Smooth muscle cell (in vitro differentiated cells): ENCODE data around the gene LTBR. TPM values are rescaled to one million over a fixed set of nuclear protein-coding genes. Genes with fewer than 3 reads are reported as not detected.

Experiments
- DNase-seq: peaks from one replicate; lab custom pipeline; 2025; ENCODE audit not compliant: unreplicated experiment; lab: John Stamatoyannopoulos, UW
- H2AFZ ChIP-seq: fragments of 200-600 bp; sonication (generic); 2 replicates; pipeline ENCODE4 v1.6.0; 2016; ENCODE audit warnings: antibody characterized with exemption, low read depth, mild to moderate bottlenecking
- H3F3A ChIP-seq: fragments of 200-600 bp; sonication (generic); 2 replicates; pipeline ENCODE4 v1.6.0; 2017; ENCODE audit warnings: antibody characterized with exemption, low read depth
- H3K27ac ChIP-seq: fragments of 200-600 bp; sonication (generic); 2 replicates; pipeline ENCODE4 v1.5.1; 2016; ENCODE audit warnings: low read depth, mild to moderate bottlenecking
- H3K27me3 ChIP-seq: fragments of 200-600 bp; sonication (generic); 2 replicates; pipeline ENCODE4 v1.6.1; 2016; ENCODE audit warnings: low read depth, mild to moderate bottlenecking
- H3K36me3 ChIP-seq: fragments of 200-600 bp; sonication (generic); 2 replicates; pipeline ENCODE4 v1.5.1; 2016; ENCODE audit warnings: low read depth
- H3K4me1 ChIP-seq: fragments of 200-600 bp; sonication (generic); 2 replicates; pipeline ENCODE4 v1.5.1; 2016; ENCODE audit warnings: low read depth
- H3K4me2 ChIP-seq: fragments of 200-600 bp; sonication (generic); 2 replicates; pipeline ENCODE4 v1.6.0; 2016; ENCODE audit warnings: mild to moderate bottlenecking
- H3K4me3 ChIP-seq: fragments of 200-600 bp; sonication (generic); 2 replicates; pipeline ENCODE4 v1.5.1; 2016; ENCODE audit warnings: mild to moderate bottlenecking
- H3K79me2 ChIP-seq: fragments of 200-600 bp; sonication (generic); 2 replicates; pipeline ENCODE4 v1.6.0; 2016; ENCODE audit warnings: low read depth, mild to moderate bottlenecking
- H3K9ac ChIP-seq: fragments of 200-600 bp; sonication (generic); 2 replicates; pipeline ENCODE4 v1.6.0; 2016; ENCODE audit warnings: low read depth
- H3K9me3 ChIP-seq: fragments of 200-600 bp; sonication (generic); replicated peaks from 2 replicates; pipeline ENCODE4 v1.5.1; 2016; ENCODE audit warnings: low read depth
- H4K20me1 ChIP-seq: fragments of 200-600 bp; sonication (generic); 2 replicates; pipeline ENCODE4 v1.6.0; 2016; ENCODE audit warnings: low read depth
- CTCF ChIP-seq: fragments of 200-600 bp; sonication (generic); IDR thresholded peaks from 2 replicates; pipeline ENCODE4 v1.5.1; 2017; ENCODE audit warnings: borderline replicate concordance, mild to moderate bottlenecking, antibody characterized with exemption; ENCODE audit not compliant: insufficient read depth, poor library complexity, severe bottlenecking
- WGBS: methylation state at CpG from one replicate; pipeline ENCODE4 v1.1.7; 2016; ENCODE audit warnings: low lambda C conversion rate; 5-methylcytosine and 5-hydroxymethylcytosine counted together
- polyA plus RNA-seq: library from polyadenylated mRNA; unstranded; fragments of >200 nt; fragmentation: Nextera tagmentation; extraction: Ambion mirVana; gene quantifications from 2 replicates; pipeline ENCODE4 v1.2.1, GENCODE V29; 2016
- total RNA-seq: library from RNA; depleted of rRNA; stranded (reverse); fragments of >200 nt; gene quantifications from 2 replicates; pipeline ENCODE4 v1.2.3, GENCODE V29; 2014

The LTBR gene
- total and polyA plus RNA-seq, 2 experiments from 2014 or later: 35.1 to 72.9 TPM

DNA sequence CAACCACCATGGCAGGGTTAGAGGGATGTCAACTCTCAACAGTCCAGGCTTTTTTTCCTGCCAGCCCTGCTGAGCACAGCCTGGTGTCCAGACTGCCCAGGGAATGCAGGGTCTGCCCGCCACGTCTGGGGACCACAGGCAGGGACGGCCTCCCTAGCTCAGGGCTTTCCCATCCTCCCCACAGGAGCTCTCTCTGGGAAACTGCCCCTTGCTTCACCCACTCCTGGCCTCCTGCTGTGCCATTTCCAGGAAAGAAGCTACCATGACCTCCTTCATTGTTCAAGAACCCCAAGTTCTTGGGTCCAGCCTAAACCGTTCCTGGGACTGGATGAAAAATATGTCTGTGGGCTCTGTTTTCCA is 13.4 kb upstream of the LTBR start:
- H3K79me2 ChIP-seq: no peaks in the 10 kb centered on the region
- H3K4me2 ChIP-seq: peak overlapping the region; percentile 38
- no peak for TF ChIP-seq CTCF
- no peaks in the 10 kb centered on the region for H3K36me3 ChIP-seq
- no peaks in the 10 kb centered on the region for H4K20me1 ChIP-seq
- H3F3A ChIP-seq: peaks cover 9% of the 10 kb centered on the region
- WGBS: 75% methylated on average over 4 of the region's 4 CpGs
- no peaks in the 10 kb centered on the region for H3K27me3 ChIP-seq
- no peak overlapping the region for H3K9ac ChIP-seq
- H3K4me1 ChIP-seq: peaks cover 29% of the 10 kb centered on the region
- no peak overlapping the region for H2AFZ ChIP-seq
- H3K9me3 ChIP-seq: no peaks in the 10 kb centered on the region
- peak overlapping the region; percentile 22 for H3K27ac ChIP-seq
- DNase-seq: no peak
- no peak overlapping the region for H3K4me3 ChIP-seq

DNA sequence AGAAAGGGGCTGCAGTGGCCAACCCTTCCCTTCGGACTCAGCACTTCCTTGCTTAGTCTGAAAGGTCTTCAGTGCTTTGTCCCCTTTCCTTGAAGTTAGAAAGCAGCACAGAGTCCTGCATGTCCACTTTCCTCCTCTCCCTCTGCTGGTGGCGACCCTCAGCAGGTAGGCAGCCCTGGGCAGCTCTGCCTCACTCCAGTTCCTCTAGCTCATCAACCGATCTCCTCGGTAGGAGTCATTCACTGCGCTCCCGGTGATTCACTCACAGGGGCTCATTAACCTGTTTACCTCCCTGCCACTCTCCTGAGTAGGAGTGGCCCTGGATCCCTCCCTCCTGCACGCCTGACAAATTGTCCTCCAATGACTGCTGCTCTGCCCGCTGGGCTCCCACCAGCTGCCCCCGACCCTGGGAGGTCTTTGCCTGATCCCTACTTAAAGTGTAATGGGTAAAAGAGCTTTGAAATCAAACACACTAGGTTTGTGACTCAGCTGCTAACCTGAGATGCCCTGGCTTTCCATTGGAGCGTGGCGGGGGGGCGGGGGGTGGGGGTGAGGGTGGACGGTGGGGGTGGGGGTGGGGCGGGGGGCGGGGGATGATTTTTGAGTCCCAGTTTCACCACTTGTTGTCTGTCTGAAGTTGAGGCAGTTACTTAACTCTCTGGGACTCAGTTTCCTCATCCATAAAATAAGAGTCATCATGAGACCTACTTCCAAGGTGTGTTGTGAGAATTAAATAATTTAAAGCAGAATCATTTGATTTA is 12.8 kb upstream of the LTBR start:
- peak; percentile 12 for TF ChIP-seq CTCF
- WGBS: 14% methylated on average over 13 of the region's 15 CpGs
- Histone ChIP-seq H2AFZ (no peak overlapping the region), H3K4me1 (peaks cover 35% of the 10 kb centered on the region), H3K4me3 (no peak overlapping the region), H3K79me2 (no peaks in the 10 kb centered on the region), H3K36me3 (no peaks in the 10 kb centered on the region), H3K27me3 (no peaks in the 10 kb centered on the region), H3K9me3 (no peaks in the 10 kb centered on the region), H4K20me1 (no peaks in the 10 kb centered on the region), H3K4me2 (peak overlapping the region; percentile 38), H3K27ac (peak overlapping the region; percentile 86), H3F3A (peaks cover 9% of the 10 kb centered on the region), H3K9ac (no peak overlapping the region)
- DNase-seq: no peak

- Histone ChIP-seq H4K20me1 (no peaks in the 10 kb centered on the region), H2AFZ (no peak overlapping the region), H3K27ac (peak overlapping the region; percentile 86), H3K9ac (peak overlapping the region; percentile 24), H3K36me3 (no peaks in the 10 kb centered on the region), H3K4me2 (peak overlapping the region; percentile 78), H3K4me1 (peaks cover 46% of the 10 kb centered on the region), H3K4me3 (peak overlapping the region; percentile 5), H3K9me3 (no peaks in the 10 kb centered on the region), H3K27me3 (no peaks in the 10 kb centered on the region), H3F3A (peaks cover 9% of the 10 kb centered on the region), H3K79me2 (no peaks in the 10 kb centered on the region)
- peak; percentile 24 for DNase-seq
- TF ChIP-seq CTCF: no peak
- 1% methylated on average over 8 of the region's 8 CpGs for WGBS
Measured at GRCh38 chr12:6372403-6373003, 11.5 kb upstream of the LTBR start.
